H9 (cell line): Measurements from ENCODE around the gene STXBP5L. TPM values are rescaled to one million over a fixed set of nuclear protein-coding genes. Genes with fewer than 3 reads are reported as not detected.

Source experiments
- DNase-seq: peaks from one replicate; pipeline ENCODE4 v3.0.0-alpha.2; 2017
- H2AFZ ChIP-seq: one replicate; pipeline ENCODE4 v1.6.1; 2013; ENCODE audit warnings: mild to moderate bottlenecking, low read length, control low read depth, moderate library complexity
- H2AK5ac ChIP-seq: 2 replicates; pipeline ENCODE4 v1.6.1; 2013; ENCODE audit warnings: low read length, control low read depth, mixed read lengths; ENCODE audit not compliant: insufficient read length
- H2BK120ac ChIP-seq: one replicate; pipeline ENCODE4 v1.6.1; 2013; ENCODE audit warnings: low read depth, mild to moderate bottlenecking, low read length, control low read depth, inconsistent platforms; ENCODE audit not compliant: poor library complexity, severe bottlenecking
- H2BK12ac ChIP-seq: 2 replicates; pipeline ENCODE4 v1.6.1; 2013; ENCODE audit warnings: low read length, control low read depth, mixed read lengths, low read depth; ENCODE audit not compliant: insufficient read length
- H2BK15ac ChIP-seq: 2 replicates; pipeline ENCODE4 v1.6.1; 2013; ENCODE audit warnings: low read depth, low read length, control low read depth
- H2BK20ac ChIP-seq: one replicate; pipeline ENCODE4 v1.6.1; 2013; ENCODE audit warnings: low read depth, mild to moderate bottlenecking, low read length, control low read depth, inconsistent platforms; ENCODE audit not compliant: poor library complexity, severe bottlenecking
- H2BK5ac ChIP-seq: 2 replicates; pipeline ENCODE4 v1.6.1; 2013; ENCODE audit warnings: low read length, control low read depth, mixed read lengths; ENCODE audit not compliant: insufficient read length
- H3K14ac ChIP-seq: 2 replicates; pipeline ENCODE4 v1.6.1; 2013; ENCODE audit warnings: low read length, control low read depth; ENCODE audit not compliant: insufficient read depth
- H3K18ac ChIP-seq: 2 replicates; pipeline ENCODE4 v1.6.1; 2013; ENCODE audit warnings: low read depth, mild to moderate bottlenecking, mixed read lengths, low read length, control low read depth; ENCODE audit not compliant: insufficient read length
- H3K23ac ChIP-seq: 2 replicates; pipeline ENCODE4 v1.6.1; 2013; ENCODE audit warnings: low read length, control low read depth, mixed read lengths, low read depth; ENCODE audit not compliant: insufficient read length
- H3K23me2 ChIP-seq: 2 replicates; pipeline ENCODE4 v1.6.1; 2013; ENCODE audit warnings: low read depth, mild to moderate bottlenecking, mixed read lengths, low read length, control low read depth; ENCODE audit not compliant: insufficient read length, poor library complexity, severe bottlenecking
- H3K27ac ChIP-seq: 2 replicates; pipeline ENCODE4 v1.5.1; 2013; ENCODE audit warnings: low read length, control low read depth, mixed read lengths, low read depth; ENCODE audit not compliant: insufficient read length
- H3K27me3 ChIP-seq: 2 replicates; pipeline ENCODE4 v1.6.1; 2013; ENCODE audit warnings: low read length, control low read depth, inconsistent platforms; ENCODE audit not compliant: insufficient read depth
- H3K4ac ChIP-seq: 2 replicates; pipeline ENCODE4 v1.6.1; 2013; ENCODE audit warnings: low read depth, mild to moderate bottlenecking, control low read depth, inconsistent platforms, low read length, moderate library complexity
- H3K4me1 ChIP-seq: 2 replicates; pipeline ENCODE4 v1.6.1; 2013; ENCODE audit warnings: low read length, control low read depth, inconsistent platforms; ENCODE audit not compliant: insufficient read depth
- H3K4me2 ChIP-seq: 2 replicates; pipeline ENCODE4 v1.6.1; 2013; ENCODE audit warnings: low read length, control low read depth, mixed read lengths; ENCODE audit not compliant: insufficient read length, insufficient read depth
- H3K56ac ChIP-seq: 2 replicates; pipeline ENCODE4 v1.6.1; 2013; ENCODE audit warnings: low read depth, mild to moderate bottlenecking, mixed read lengths, low read length, control low read depth; ENCODE audit not compliant: insufficient read length
- H3K79me1 ChIP-seq: 2 replicates; pipeline ENCODE4 v1.6.1; 2013; ENCODE audit warnings: low read depth, mild to moderate bottlenecking, moderate library complexity, low read length, control low read depth, inconsistent platforms; ENCODE audit not compliant: insufficient read depth, poor library complexity, severe bottlenecking
- H3K79me2 ChIP-seq: 2 replicates; pipeline ENCODE4 v1.6.1; 2013; ENCODE audit warnings: low read length, control low read depth, inconsistent platforms; ENCODE audit not compliant: insufficient read depth
- H3K9ac ChIP-seq: 2 replicates; pipeline ENCODE4 v1.6.1; 2013; ENCODE audit warnings: low read length, control low read depth, mixed read lengths; ENCODE audit not compliant: insufficient read length; ENCODE audit errors: extremely low read depth
- H3K9me3 ChIP-seq: one replicate; pipeline ENCODE4 v1.6.1; 2013; ENCODE audit warnings: low read depth, low read length, inconsistent platforms; ENCODE audit not compliant: control insufficient read depth
- H3T11ph ChIP-seq: one replicate; pipeline ENCODE4 v1.6.1; 2013; ENCODE audit warnings: mild to moderate bottlenecking, low read length, control low read depth, inconsistent platforms
- H4K20me1 ChIP-seq: one replicate; pipeline ENCODE4 v1.6.1; 2013; ENCODE audit not compliant: control insufficient read depth, insufficient read length, insufficient read depth
- H4K5ac ChIP-seq: 2 replicates; pipeline ENCODE4 v1.6.1; 2013; ENCODE audit warnings: low read depth, mild to moderate bottlenecking, mixed read lengths, low read length, control low read depth; ENCODE audit not compliant: insufficient read length
- H4K8ac ChIP-seq: replicated peaks from 2 replicates; pipeline ENCODE4 v1.6.1; 2013; ENCODE audit warnings: low read length, control low read depth, mixed read lengths, low read depth; ENCODE audit not compliant: insufficient read length
- H4K91ac ChIP-seq: 2 replicates; pipeline ENCODE4 v1.6.1; 2013; ENCODE audit warnings: low read depth, mild to moderate bottlenecking, moderate library complexity, mixed read lengths, low read length, control low read depth; ENCODE audit not compliant: insufficient read length
- H3K27ac Mint-ChIP-seq, 3 experiments: 2 replicates in 2 of 3; 3 replicates in 1 of 3; pipeline ENCODE4 v1.8.0; 2020 to 2021; ENCODE audit warnings: mixed read lengths in 3 of 3, mild to moderate bottlenecking in 1 of 3, moderate library complexity in 1 of 3
- H3K27me3 Mint-ChIP-seq: 2 replicates; pipeline ENCODE4 v1.8.0; 2021; ENCODE audit warnings: low read depth, mild to moderate bottlenecking, moderate library complexity, mixed read lengths
- H3K36me3 Mint-ChIP-seq, 3 experiments: 2 replicates in 2 of 3; 3 replicates in 1 of 3; pipeline ENCODE4 v1.8.0; 2020 to 2021; ENCODE audit warnings: low read depth in 3 of 3, mixed read lengths in 3 of 3; ENCODE audit not compliant: insufficient read depth in 1 of 3
- H3K4me1 Mint-ChIP-seq, 2 experiments: 2 replicates each; pipeline ENCODE4 v1.8.0; 2020; ENCODE audit warnings: mixed read lengths in 2 of 2
- H3K4me3 Mint-ChIP-seq, 2 experiments: 2 replicates in 1 of 2; 3 replicates in 1 of 2; pipeline ENCODE4 v1.8.0; 2020 to 2021; ENCODE audit warnings: mild to moderate bottlenecking in 2 of 2, mixed read lengths in 2 of 2, moderate library complexity in 1 of 2
- H3K9me3 Mint-ChIP-seq, 2 experiments: 2 replicates in 1 of 2; 3 replicates in 1 of 2; pipeline ENCODE4 v1.8.0; 2020; ENCODE audit warnings: mild to moderate bottlenecking in 2 of 2, mixed read lengths in 2 of 2, moderate library complexity in 1 of 2
- WGBS: extraction: QIAGEN DNeasy Blood & Tissue Kit; methylation state at CpG from one replicate; pipeline ENCODE4 v1.1.7; 2013; ENCODE audit warnings: missing lambda C conversion rate, low lambda C conversion rate, mixed read lengths; ENCODE audit not compliant: insufficient read length; ENCODE audit errors: extremely low coverage; 5-methylcytosine and 5-hydroxymethylcytosine counted together
- total RNA-seq: library from RNA; stranded (reverse); gene quantifications from 2 replicates; pipeline ENCODE4 v1.2.1, GENCODE V29; 2021
- TF ChIP-seq, protein P1 (sequence below): fragments of 200-600 bp; sonication (generic); conservative IDR thresholded peaks from 3 replicates; pipeline ENCODE4 v1.8.0; 2021; ENCODE audit warnings: antibody characterized with exemption, mild to moderate bottlenecking

Gene STXBP5L
- total RNA-seq, 1 experiment from 2014 or later = 4.7 TPM

- Mint-ChIP-seq H3K4me3 (no peak overlapping the region), H3K4me1 (no peaks in the 10 kb centered on the region), H3K36me3 (no peaks in the 10 kb centered on the region), H3K27me3 (no peaks in the 10 kb centered on the region), H3K27ac (no peak overlapping the region), H3K9me3 (no peaks in the 10 kb centered on the region)
- Histone ChIP-seq H2BK120ac (no peak overlapping the region), H4K5ac (no peak overlapping the region), H4K8ac (no peak overlapping the region), H2AK5ac (no peak overlapping the region), H2BK5ac (no peak overlapping the region), H4K20me1 (no peaks in the 10 kb centered on the region), H3K23ac (no peak overlapping the region), H3K4me2 (no peak overlapping the region), H3K4ac (no peak overlapping the region), H2AFZ (no peak overlapping the region), H3K79me2 (no peaks in the 10 kb centered on the region), H3K56ac (no peak overlapping the region), H3K14ac (no peak overlapping the region), H3K4me1 (no peaks in the 10 kb centered on the region), H2BK20ac (no peak overlapping the region), H3K18ac (no peak overlapping the region), H3K27ac (no peak overlapping the region), H3K9me3 (no peaks in the 10 kb centered on the region), H3K27me3 (no peaks in the 10 kb centered on the region), H3K79me1 (no peaks in the 10 kb centered on the region), H3T11ph (no peak overlapping the region), H2BK15ac (no peak overlapping the region), H3K23me2 (no peaks in the 10 kb centered on the region), H2BK12ac (no peak overlapping the region), H3K9ac (no peak overlapping the region), H4K91ac (no peak overlapping the region)
- TF ChIP-seq, protein P1, sequence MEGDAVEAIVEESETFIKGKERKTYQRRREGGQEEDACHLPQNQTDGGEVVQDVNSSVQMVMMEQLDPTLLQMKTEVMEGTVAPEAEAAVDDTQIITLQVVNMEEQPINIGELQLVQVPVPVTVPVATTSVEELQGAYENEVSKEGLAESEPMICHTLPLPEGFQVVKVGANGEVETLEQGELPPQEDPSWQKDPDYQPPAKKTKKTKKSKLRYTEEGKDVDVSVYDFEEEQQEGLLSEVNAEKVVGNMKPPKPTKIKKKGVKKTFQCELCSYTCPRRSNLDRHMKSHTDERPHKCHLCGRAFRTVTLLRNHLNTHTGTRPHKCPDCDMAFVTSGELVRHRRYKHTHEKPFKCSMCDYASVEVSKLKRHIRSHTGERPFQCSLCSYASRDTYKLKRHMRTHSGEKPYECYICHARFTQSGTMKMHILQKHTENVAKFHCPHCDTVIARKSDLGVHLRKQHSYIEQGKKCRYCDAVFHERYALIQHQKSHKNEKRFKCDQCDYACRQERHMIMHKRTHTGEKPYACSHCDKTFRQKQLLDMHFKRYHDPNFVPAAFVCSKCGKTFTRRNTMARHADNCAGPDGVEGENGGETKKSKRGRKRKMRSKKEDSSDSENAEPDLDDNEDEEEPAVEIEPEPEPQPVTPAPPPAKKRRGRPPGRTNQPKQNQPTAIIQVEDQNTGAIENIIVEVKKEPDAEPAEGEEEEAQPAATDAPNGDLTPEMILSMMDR = no peak
- no peak for DNase-seq
- no CpG with 5 or more reads among the region's 6 CpGs for WGBS
Measured at GRCh38 chr3:121418182-121418581, 510.2 kb downstream of the STXBP5L start.
